Cortex of kidney (tissue), 1 donor: ENCODE measurements around the gene MSLN.

Source experiments
- DNase-seq: peaks from one replicate; lab custom pipeline; 2025; lab: John Stamatoyannopoulos, UW

Gene MSLN

GRCh38 chr16:723695-724094 is 36.8 kb upstream of the MSLN start:
- DNase-seq, result no peak

GRCh38 chr16:724188-725040 is 36.1 kb upstream of the MSLN start:
- DNase-seq, result no peak

- DNase-seq, result no peak
Measured at GRCh38 chr16:725041-725376, 35.5 kb upstream of the MSLN start.

GRCh38 chr16:725463-726187 is 34.9 kb upstream of the MSLN start:
- no peak for DNase-seq

- no peak for DNase-seq
Measured at GRCh38 chr16:726188-726437, 34.4 kb upstream of the MSLN start.

- DNase-seq, result no peak
Measured at GRCh38 chr16:726438-727290, 33.9 kb upstream of the MSLN start, which contains the start of the genes CCDC78 and HAGHL. Gene CCDC78, minus strand, starts transcription at chr16:726443. Its CDS starts 76 bp downstream, at chr16:726367. Gene HAGHL, plus strand, starts transcription at chr16:727106. Its CDS starts 404 bp downstream, at chr16:727510.

- DNase-seq, result no peak
Measured at GRCh38 chr16:727291-727977, 33.1 kb upstream of the MSLN start.

GRCh38 chr16:728131-728889 is 32.2 kb upstream of the MSLN start:
- DNase-seq, result no peak

GRCh38 chr16:728890-729744 is 31.4 kb upstream of the MSLN start:
- no peak for DNase-seq

- DNase-seq, result no peak
Measured at GRCh38 chr16:729768-730665, 30.5 kb upstream of the MSLN start.

GRCh38 chr16:730666-731509 is 29.6 kb upstream of the MSLN start:
- DNase-seq, result no peak

- no peak for DNase-seq
Measured at GRCh38 chr16:732332-732731, 28.2 kb upstream of the MSLN start.

- DNase-seq, result no peak
Measured at GRCh38 chr16:732936-733335, 27.6 kb upstream of the MSLN start.

GRCh38 chr16:733382-734207 is 26.9 kb upstream of the MSLN start:
- DNase-seq, result no peak

GRCh38 chr16:734208-734980 is 26.1 kb upstream of the MSLN start:
- no peak for DNase-seq

- DNase-seq, result no peak
Measured at GRCh38 chr16:734981-735881, 25.3 kb upstream of the MSLN start.
